HG03066 (cell line): ENCODE measurements around the gene ZFPL1.

Experiments
- ATAC-seq: cut with Tn5 transposase; IDR thresholded peaks from one replicate; pipeline ENCODE4 v1.9.1; 2021; ENCODE audit warnings: low read depth; ENCODE audit not compliant: unreplicated experiment

The ZFPL1 gene

GRCh38 chr11:65083834-65084597, at the start of gene ZFPL1, which contains the start of gene CDCA5:
Gene ZFPL1, plus strand, starts transcription at chr11:65084222. Its CDS starts 477 bp downstream, at chr11:65084699.
Gene CDCA5, minus strand, starts transcription at chr11:65084040. Its CDS starts 62 bp downstream, at chr11:65083978.
- ATAC-seq, result peak; percentile 71

- no peak for ATAC-seq
These were observed 49.6 kb upstream of the ZFPL1 start for GRCh38 chr11:65034423-65034822.

- ATAC-seq, result no peak
These were observed 48.4 kb upstream of the ZFPL1 start for GRCh38 chr11:65035579-65035978.

GRCh38 chr11:65036931-65037330, 47.1 kb upstream of the ZFPL1 start:
- ATAC-seq, result no peak

- no peak for ATAC-seq
These were observed 43.5 kb upstream of the ZFPL1 start for GRCh38 chr11:65040520-65040846.

GRCh38 chr11:65040847-65041622, 43.0 kb upstream of the ZFPL1 start, which contains the start of gene SAC3D1:
Gene SAC3D1, plus strand, starts transcription at chr11:65041210. Its CDS starts 83 bp downstream, at chr11:65041293.
- ATAC-seq, result peak; percentile 83

- ATAC-seq, result no peak
These were observed 41.1 kb upstream of the ZFPL1 start for GRCh38 chr11:65042891-65043290.

GRCh38 chr11:65043881-65044501, 40.0 kb upstream of the ZFPL1 start:
- no peak for ATAC-seq

GRCh38 chr11:65045061-65045460, 39.0 kb upstream of the ZFPL1 start:
- no peak for ATAC-seq

GRCh38 chr11:65045728-65046127, 38.3 kb upstream of the ZFPL1 start:
- ATAC-seq, result no peak

GRCh38 chr11:65047581-65048422, 36.2 kb upstream of the ZFPL1 start:
- no peak for ATAC-seq

- ATAC-seq, result no peak
These were observed 32.6 kb upstream of the ZFPL1 start for GRCh38 chr11:65051398-65051858.

- ATAC-seq, result no peak
These were observed 30.1 kb upstream of the ZFPL1 start for GRCh38 chr11:65053827-65054508.

- ATAC-seq, result no peak
These were observed 28.5 kb upstream of the ZFPL1 start for GRCh38 chr11:65055538-65055937.

GRCh38 chr11:65056999-65057398, 27.0 kb upstream of the ZFPL1 start:
- ATAC-seq, result no peak

- ATAC-seq, result no peak
These were observed 26.5 kb upstream of the ZFPL1 start for GRCh38 chr11:65057526-65057925.

- no peak for ATAC-seq
These were observed 26.0 kb upstream of the ZFPL1 start for GRCh38 chr11:65058012-65058411.

- ATAC-seq, result no peak
These were observed 25.5 kb upstream of the ZFPL1 start, which contains the start of gene NAALADL1 for GRCh38 chr11:65058419-65059054. Gene NAALADL1, minus strand, starts transcription at chr11:65058553. Its CDS starts 32 bp downstream, at chr11:65058521.

GRCh38 chr11:65059523-65059922, 24.5 kb upstream of the ZFPL1 start:
- no peak for ATAC-seq
